Fibroblast of lung (primary cell): ENCODE measurements around the gene MAN2C1. TPM values are rescaled to one million over a fixed set of nuclear protein-coding genes. Genes with fewer than 3 reads are reported as not detected.

Experiments used
- DNase-seq, 2 donors: peaks; one replicate each; pipeline versions ENCODE4 v3.0.0 to v3.0.0-alpha.2; 2010; ENCODE audit warnings: low read depth in 2 of 2
- H2AFZ ChIP-seq: 2 replicates; pipeline ENCODE4 v1.5.1; 2012; ENCODE audit warnings: low read length, control low read depth, inconsistent platforms
- H3K27ac ChIP-seq: 2 replicates; pipeline ENCODE4 v1.5.1; 2011; ENCODE audit warnings: low read length, control low read depth; ENCODE audit not compliant: insufficient read depth
- H3K27me3 ChIP-seq: 2 replicates; pipeline ENCODE4 v1.5.1; 2011; ENCODE audit warnings: mild to moderate bottlenecking, low read length; ENCODE audit not compliant: control insufficient read depth, insufficient read depth
- H3K36me3 ChIP-seq: 2 replicates; pipeline ENCODE4 v1.5.1; 2011; ENCODE audit warnings: low read length; ENCODE audit not compliant: control insufficient read depth, insufficient read depth
- H3K4me1 ChIP-seq: 2 replicates; pipeline ENCODE4 v1.5.1; 2011; ENCODE audit warnings: low read length; ENCODE audit not compliant: control insufficient read depth, insufficient read depth; ENCODE audit errors: extremely low read depth
- H3K4me2 ChIP-seq: 2 replicates; pipeline ENCODE4 v1.5.1; 2011; ENCODE audit warnings: low read length, control low read depth; ENCODE audit not compliant: insufficient read depth; ENCODE audit errors: extremely low read depth
- H3K4me3 ChIP-seq, 4 experiments: fragments of 200-600 bp in 1 of 4; sonication (generic) in 1 of 4; replicated peaks in 1 of 4; 2 replicates each; pipeline ENCODE4 v1.5.1; 2011 to 2016; ENCODE audit warnings: low read length in 4 of 4, low read depth in 3 of 4, mild to moderate bottlenecking in 3 of 4, control low read depth in 2 of 4, inconsistent platforms in 1 of 4, mixed read lengths in 1 of 4; ENCODE audit not compliant: insufficient read depth in 1 of 4; ENCODE audit errors: control extremely low read depth in 1 of 4
- H3K79me2 ChIP-seq: 2 replicates; pipeline ENCODE4 v1.5.1; 2012; ENCODE audit warnings: mild to moderate bottlenecking, low read length, inconsistent platforms; ENCODE audit not compliant: control insufficient read depth, insufficient read depth
- H3K9ac ChIP-seq: 2 replicates; pipeline ENCODE4 v1.5.1; 2011; ENCODE audit warnings: mild to moderate bottlenecking, low read length, control low read depth; ENCODE audit not compliant: insufficient read depth
- H3K9me3 ChIP-seq: 2 replicates; pipeline ENCODE4 v1.5.1; 2012; ENCODE audit warnings: low read depth, low read length; ENCODE audit not compliant: control insufficient read depth, insufficient read depth
- H4K20me1 ChIP-seq: 2 replicates; pipeline ENCODE4 v1.5.1; 2011; ENCODE audit warnings: low read length; ENCODE audit not compliant: control insufficient read depth, insufficient read depth; ENCODE audit errors: extremely low read depth
- EZH2 ChIP-seq: IDR thresholded peaks from 2 replicates; pipeline ENCODE4 v1.5.1; 2012; ENCODE audit warnings: low read length, control low read depth, mild to moderate bottlenecking; ENCODE audit errors: missing control alignments
- polyA plus RNA-seq, 2 donors: library from polyadenylated mRNA; depleted of rRNA in 1 of 2; stranded (reverse) in 1 of 2; unstranded in 1 of 2; fragments of >200 nt; gene quantifications; 2 replicates each; pipeline ENCODE4 v1.2.1, GENCODE V29; 2011 to 2012; ENCODE audit warnings: missing spikeins in 1 of 2
- total RNA-seq: library from RNA; depleted of rRNA; stranded (reverse); fragments of >200 nt; gene quantifications from 2 replicates; pipeline ENCODE4 v1.2.1, GENCODE V29; 2014
- TF ChIP-seq, protein P1 (sequence below), 2 donors: IDR thresholded peaks in 1 of 2; conservative IDR thresholded peaks in 1 of 2; 1 replicate in 1 of 2; 2 replicates in 1 of 2; pipeline ENCODE4 v1.5.1; 2011 to 2012; ENCODE audit warnings: low read length in 2 of 2, control low read depth in 1 of 2, inconsistent platforms in 1 of 2, low read depth in 1 of 2, mild to moderate bottlenecking in 1 of 2

Gene MAN2C1
- total and polyA plus RNA-seq, 2 donors (not counting 1 experiment from before 2014, with no cell fraction given): 40.6 to 124 TPM

DNA sequence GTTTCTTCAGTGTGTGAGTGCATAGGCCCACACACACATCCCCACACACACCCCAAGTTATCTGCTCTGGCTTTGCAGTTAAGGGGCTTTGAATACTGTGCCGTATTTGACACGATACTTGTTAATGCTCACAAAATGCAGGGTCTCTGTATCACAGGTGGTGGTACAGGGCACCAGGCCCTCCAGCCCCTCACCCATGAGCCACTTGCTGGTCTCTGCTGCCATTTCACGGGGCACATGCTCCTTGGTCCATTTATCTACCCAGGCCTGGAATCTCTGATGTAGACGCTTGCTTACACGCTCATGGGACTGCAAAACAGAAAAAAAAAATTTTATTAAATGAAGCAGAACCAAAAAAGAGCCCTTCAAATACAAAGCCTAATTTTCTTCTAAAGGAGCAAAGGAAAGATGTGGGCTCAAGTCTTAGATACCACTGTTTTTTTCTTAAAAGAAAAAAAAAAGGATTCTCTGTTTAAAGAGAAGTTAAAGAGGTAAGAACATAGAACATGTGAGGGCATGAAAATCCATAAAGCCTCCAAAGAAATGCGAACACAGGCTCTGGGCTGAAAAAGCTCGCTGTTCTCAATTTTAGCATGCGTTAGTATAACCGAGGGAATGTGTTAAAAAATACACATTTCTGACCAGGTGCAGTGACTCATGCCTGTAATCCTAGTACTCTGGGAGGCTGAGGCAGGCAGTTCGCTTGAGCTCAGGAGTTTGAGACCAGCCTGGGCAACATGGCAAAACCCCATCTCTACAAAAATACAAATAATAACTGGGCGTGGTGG is 3.7 kb upstream of the MAN2C1 start:
- Histone ChIP-seq H3K79me2 (peaks cover 6% of the 10 kb centered on the region), H3K27ac (no peak overlapping the region), H3K4me2 (no peak overlapping the region), H3K4me3 (no peak overlapping the region), H3K9ac (no peak overlapping the region), H4K20me1 (no peaks in the 10 kb centered on the region), H3K36me3 (peaks cover 4% of the 10 kb centered on the region), H3K4me1 (peaks cover 9% of the 10 kb centered on the region), H3K9me3 (no peaks in the 10 kb centered on the region), H3K27me3 (no peaks in the 10 kb centered on the region), H2AFZ (no peak overlapping the region)
- DNase-seq: no peak
- TF ChIP-seq EZH2: no peak
- TF ChIP-seq, protein P1, sequence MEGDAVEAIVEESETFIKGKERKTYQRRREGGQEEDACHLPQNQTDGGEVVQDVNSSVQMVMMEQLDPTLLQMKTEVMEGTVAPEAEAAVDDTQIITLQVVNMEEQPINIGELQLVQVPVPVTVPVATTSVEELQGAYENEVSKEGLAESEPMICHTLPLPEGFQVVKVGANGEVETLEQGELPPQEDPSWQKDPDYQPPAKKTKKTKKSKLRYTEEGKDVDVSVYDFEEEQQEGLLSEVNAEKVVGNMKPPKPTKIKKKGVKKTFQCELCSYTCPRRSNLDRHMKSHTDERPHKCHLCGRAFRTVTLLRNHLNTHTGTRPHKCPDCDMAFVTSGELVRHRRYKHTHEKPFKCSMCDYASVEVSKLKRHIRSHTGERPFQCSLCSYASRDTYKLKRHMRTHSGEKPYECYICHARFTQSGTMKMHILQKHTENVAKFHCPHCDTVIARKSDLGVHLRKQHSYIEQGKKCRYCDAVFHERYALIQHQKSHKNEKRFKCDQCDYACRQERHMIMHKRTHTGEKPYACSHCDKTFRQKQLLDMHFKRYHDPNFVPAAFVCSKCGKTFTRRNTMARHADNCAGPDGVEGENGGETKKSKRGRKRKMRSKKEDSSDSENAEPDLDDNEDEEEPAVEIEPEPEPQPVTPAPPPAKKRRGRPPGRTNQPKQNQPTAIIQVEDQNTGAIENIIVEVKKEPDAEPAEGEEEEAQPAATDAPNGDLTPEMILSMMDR (conservative IDR thresholded peaks at IDR 0.05 in 1 of 2, IDR thresholded peaks at IDR 0.05 in 1 of 2; ENCODE audit: low read depth in 1 of 2, low read length in 2 of 2): no peak

DNA sequence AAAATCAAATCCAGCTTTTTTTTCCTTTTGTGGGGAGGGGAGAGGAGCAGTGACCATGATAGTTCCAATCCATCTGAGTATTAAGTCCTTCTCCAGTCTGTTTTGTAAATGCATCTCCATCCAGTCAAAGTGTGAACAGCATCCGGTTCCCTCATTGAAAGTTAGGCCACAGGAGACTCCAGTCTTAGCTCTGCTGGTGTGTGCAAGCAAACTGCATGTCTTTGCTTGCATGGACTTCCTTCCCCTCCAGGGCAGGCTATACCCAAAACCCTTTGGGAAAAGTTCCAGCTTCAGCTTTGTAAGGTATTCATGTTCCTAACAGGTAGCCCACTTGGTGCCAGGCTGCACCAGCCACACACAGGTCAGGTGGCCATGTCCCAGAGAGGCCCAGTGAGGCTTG is 3.1 kb upstream of the MAN2C1 start:
- peaks cover 8% of the 10 kb centered on the region for H3K79me2 ChIP-seq

DNA sequence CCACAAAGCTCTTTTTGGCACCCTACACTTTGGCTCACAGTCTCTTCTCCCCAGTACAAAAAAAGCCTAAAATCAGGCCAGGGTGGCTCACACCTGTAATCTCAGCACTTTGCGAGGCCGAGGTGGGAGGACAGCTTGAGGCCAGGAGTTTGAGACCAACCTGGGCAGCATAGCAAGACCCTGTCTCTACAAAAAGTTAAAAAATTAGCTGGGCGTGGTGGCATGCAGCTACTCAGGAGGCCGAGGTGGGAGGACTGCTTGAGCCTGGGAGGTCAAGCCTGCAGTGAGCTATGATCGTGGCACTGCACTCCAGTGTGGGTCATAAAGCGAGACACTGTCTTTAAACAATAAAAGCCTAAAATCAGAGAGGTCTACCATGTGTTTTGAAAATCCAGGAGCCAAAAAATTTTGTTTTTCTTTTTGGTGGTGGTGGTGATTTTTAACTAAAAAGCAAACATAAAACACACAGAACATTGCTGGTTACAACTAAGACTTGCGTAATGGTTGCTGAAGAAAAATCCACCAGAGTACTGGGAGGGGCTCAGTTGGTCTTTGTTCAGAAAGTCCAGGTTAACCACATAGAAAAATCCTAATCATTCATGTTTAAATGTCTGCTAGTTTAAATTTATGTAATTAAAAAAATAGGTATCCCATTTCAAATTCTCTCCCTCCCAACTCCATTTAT is 1.6 kb upstream of the MAN2C1 start:
- no peak overlapping the region for H2AFZ ChIP-seq
- H3K4me3 ChIP-seq: no peak overlapping the region
- no peaks in the 10 kb centered on the region for H3K9me3 ChIP-seq
- peaks cover 8% of the 10 kb centered on the region for H3K79me2 ChIP-seq
- peaks cover 10% of the 10 kb centered on the region for H3K36me3 ChIP-seq
- no peak for TF ChIP-seq EZH2
- TF ChIP-seq, protein P1 (conservative IDR thresholded peaks at IDR 0.05 in 1 of 2, IDR thresholded peaks at IDR 0.05 in 1 of 2; ENCODE audit: low read depth in 1 of 2, low read length in 2 of 2): no peak
- H3K9ac ChIP-seq: no peak overlapping the region
- no peaks in the 10 kb centered on the region for H3K27me3 ChIP-seq
- H3K4me1 ChIP-seq: peaks cover 9% of the 10 kb centered on the region
- no peak overlapping the region for H3K27ac ChIP-seq
- DNase-seq: no peak
- H4K20me1 ChIP-seq: no peaks in the 10 kb centered on the region
- H3K4me2 ChIP-seq: no peak overlapping the region

More for the DNA sequence above, 3.1 kb upstream of the MAN2C1 start:
- DNase-seq: no peak
- Histone ChIP-seq H3K27me3 (no peaks in the 10 kb centered on the region), H3K9me3 (no peaks in the 10 kb centered on the region), H2AFZ (no peak overlapping the region), H3K9ac (no peak overlapping the region), H3K4me2 (no peak overlapping the region), H3K4me3 (no peak overlapping the region), H3K27ac (no peak overlapping the region), H3K4me1 (peaks cover 9% of the 10 kb centered on the region), H4K20me1 (no peaks in the 10 kb centered on the region), H3K36me3 (peaks cover 8% of the 10 kb centered on the region)
- TF ChIP-seq EZH2: no peak
- TF ChIP-seq, protein P1 (conservative IDR thresholded peaks at IDR 0.05 in 1 of 2, IDR thresholded peaks at IDR 0.05 in 1 of 2; ENCODE audit: low read depth in 1 of 2, low read length in 2 of 2): no peak
